ENCODE results near the gene BAHCC1. TPM values are rescaled to one million over a fixed set of nuclear protein-coding genes. Genes with fewer than 3 reads are reported as not detected.

BAHCC1 gene
- total RNA-seq, 2 experiments from 2014 or later, result 0.40 to 0.65 TPM

- DNase-seq (no peak), ATAC-seq (no peak)
- Mint-ChIP-seq H3K9me3 (no peaks in the 10 kb centered on the region), H3K27me3 (peaks cover 24% of the 10 kb centered on the region), H3K4me3 (peak overlapping the region; percentile 55), H3K36me3 (ENCODE audit: low read depth) (no peaks in the 10 kb centered on the region), H3K4me1 (ENCODE audit: low read depth) (peaks cover 24% of the 10 kb centered on the region), H3K27ac (no peak overlapping the region)
- POLR2A ChIA-PET, result interaction anchor here (1.0 to 2.9 kb wide), 2 partner anchors 28 to 36 kb away, joined by 3 to 8 read pairs; no protein-coding TSS in a partner anchor
- CTCF ChIA-PET, result interaction anchor here (3.7 to 4.3 kb wide), 2 partner anchors 27 to 190 kb away, joined by 28 to 47 read pairs; no protein-coding TSS in a partner anchor
- intact Hi-C loops (cut with micrococcal nuclease), result loop anchor here (5.0 to 10.0 kb wide), 2 partner anchors 187 to 230 kb away; partner anchors contain the start of gene SLC38A10
- TF ChIP-seq, protein P1, sequence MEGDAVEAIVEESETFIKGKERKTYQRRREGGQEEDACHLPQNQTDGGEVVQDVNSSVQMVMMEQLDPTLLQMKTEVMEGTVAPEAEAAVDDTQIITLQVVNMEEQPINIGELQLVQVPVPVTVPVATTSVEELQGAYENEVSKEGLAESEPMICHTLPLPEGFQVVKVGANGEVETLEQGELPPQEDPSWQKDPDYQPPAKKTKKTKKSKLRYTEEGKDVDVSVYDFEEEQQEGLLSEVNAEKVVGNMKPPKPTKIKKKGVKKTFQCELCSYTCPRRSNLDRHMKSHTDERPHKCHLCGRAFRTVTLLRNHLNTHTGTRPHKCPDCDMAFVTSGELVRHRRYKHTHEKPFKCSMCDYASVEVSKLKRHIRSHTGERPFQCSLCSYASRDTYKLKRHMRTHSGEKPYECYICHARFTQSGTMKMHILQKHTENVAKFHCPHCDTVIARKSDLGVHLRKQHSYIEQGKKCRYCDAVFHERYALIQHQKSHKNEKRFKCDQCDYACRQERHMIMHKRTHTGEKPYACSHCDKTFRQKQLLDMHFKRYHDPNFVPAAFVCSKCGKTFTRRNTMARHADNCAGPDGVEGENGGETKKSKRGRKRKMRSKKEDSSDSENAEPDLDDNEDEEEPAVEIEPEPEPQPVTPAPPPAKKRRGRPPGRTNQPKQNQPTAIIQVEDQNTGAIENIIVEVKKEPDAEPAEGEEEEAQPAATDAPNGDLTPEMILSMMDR (IDR thresholded peaks at IDR 0.05), result no peak
Measured at GRCh38 chr17:81481815-81482505, 86.7 kb downstream of the BAHCC1 start.

- Mint-ChIP-seq H3K4me1 (ENCODE audit: low read depth) (peaks cover 27% of the 10 kb centered on the region), H3K27ac (no peak overlapping the region), H3K27me3 (peaks cover 24% of the 10 kb centered on the region), H3K36me3 (ENCODE audit: low read depth) (no peaks in the 10 kb centered on the region), H3K9me3 (no peaks in the 10 kb centered on the region), H3K4me3 (no peak overlapping the region)
- POLR2A ChIA-PET, result interaction anchor here (2.9 kb wide), 1 partner anchor 28 kb away, joined by 8 read pairs; no protein-coding TSS in a partner anchor
- TF ChIP-seq, protein P1 (IDR thresholded peaks at IDR 0.05), result no peak
- CTCF ChIA-PET, result interaction anchor here (0.8 to 4.3 kb wide), 5 partner anchors 10 to 191 kb away, joined by 3 to 47 read pairs (median 28); no protein-coding TSS in a partner anchor
- intact Hi-C loops (cut with micrococcal nuclease), result loop anchor here (5.0 to 10.0 kb wide), 2 partner anchors 188 to 230 kb away; partner anchors contain the start of gene SLC38A10
- no peak for ATAC-seq
- no peak for DNase-seq
Measured at GRCh38 chr17:81482673-81483072, 87.4 kb downstream of the BAHCC1 start.

DNA sequence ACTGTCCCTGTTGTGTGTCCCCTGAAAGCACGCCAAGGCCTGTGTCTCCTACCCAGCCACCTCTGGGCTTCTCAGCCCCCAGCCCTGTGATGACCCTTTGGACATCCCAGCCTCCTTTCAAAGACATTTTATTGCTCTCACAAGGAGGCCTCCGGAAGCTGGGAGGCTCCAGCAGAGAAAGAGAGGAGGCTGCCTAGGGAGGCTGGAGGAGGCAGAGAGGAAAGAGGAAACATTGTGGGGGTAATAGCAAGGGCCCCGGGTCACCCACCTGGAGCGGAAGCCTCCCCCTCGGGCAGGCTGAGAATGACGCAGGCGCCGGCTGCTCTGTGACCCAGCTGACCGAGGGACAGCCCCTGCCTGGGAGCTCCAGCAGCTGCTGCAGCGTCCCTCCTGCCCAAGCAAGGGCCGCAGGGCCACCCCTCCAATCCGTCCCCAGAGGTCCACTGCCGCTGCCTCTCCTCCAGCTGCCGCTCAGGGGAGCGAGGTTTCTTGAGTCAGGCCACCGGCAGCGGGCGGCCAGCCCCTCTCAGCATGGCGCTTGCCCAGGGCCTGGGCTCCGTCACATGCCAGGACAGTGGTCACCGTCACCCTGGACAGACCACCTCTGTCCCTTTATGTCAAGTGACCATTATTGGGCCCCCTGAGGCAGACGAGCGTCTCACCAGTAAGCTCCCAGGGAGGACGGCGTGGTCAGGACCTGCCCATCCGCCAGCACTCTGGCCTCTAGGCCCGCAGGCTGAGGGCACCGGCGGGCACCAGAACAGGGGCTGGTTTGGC, 88.0 kb downstream of the BAHCC1 start:
- CTCF ChIA-PET, result interaction anchor here (0.8 to 4.3 kb wide), 11 partner anchors 11 to 244 kb away, joined by 3 to 47 read pairs (median 10); partner anchors contain the start of genes BAHCC1, FAAP100, NDUFAF8 and SLC38A10
- intact Hi-C loops (cut with micrococcal nuclease), result loop anchor here (5.0 to 10.0 kb wide), 2 partner anchors 188 to 231 kb away; partner anchors contain the start of gene SLC38A10
- H3K4me1 Mint-ChIP-seq (ENCODE audit: low read depth), result peaks cover 27% of the 10 kb centered on the region
- TF ChIP-seq, protein P1 (IDR thresholded peaks at IDR 0.05), result no peak
- no peaks in the 10 kb centered on the region for H3K36me3 Mint-ChIP-seq (ENCODE audit: low read depth)
- POLR2A ChIA-PET, result interaction anchor here (2.9 kb wide), 1 partner anchor 27 kb away, joined by 8 read pairs; no protein-coding TSS in a partner anchor
- DNase-seq (peak; percentile 87), ATAC-seq (peak; percentile 49)
- peak overlapping the region; percentile 17 for H3K4me3 Mint-ChIP-seq
- H3K27ac Mint-ChIP-seq, result no peak overlapping the region
- peaks cover 24% of the 10 kb centered on the region for H3K27me3 Mint-ChIP-seq
- no peaks in the 10 kb centered on the region for H3K9me3 Mint-ChIP-seq

GRCh38 chr17:81483862-81484194, 88.6 kb downstream of the BAHCC1 start:
- no peaks in the 10 kb centered on the region for H3K9me3 Mint-ChIP-seq
- ATAC-seq, result no peak

More at GRCh38 chr17:81483862-81484194, 88.6 kb downstream of the BAHCC1 start:
- TF ChIP-seq, protein P1 (IDR thresholded peaks at IDR 0.05), result no peak
- Mint-ChIP-seq H3K4me3 (no peak overlapping the region), H3K27ac (no peak overlapping the region), H3K36me3 (ENCODE audit: low read depth) (no peaks in the 10 kb centered on the region), H3K27me3 (peaks cover 24% of the 10 kb centered on the region), H3K4me1 (ENCODE audit: low read depth) (peaks cover 27% of the 10 kb centered on the region)
- CTCF ChIA-PET, result interaction anchor here (1.2 to 4.3 kb wide), 14 partner anchors 10 to 244 kb away, joined by 3 to 47 read pairs (median 8); partner anchors contain the start of genes BAHCC1, FAAP100, NDUFAF8 and SLC38A10
- POLR2A ChIA-PET, result interaction anchor here (1.0 to 2.9 kb wide), 2 partner anchors 27 to 245 kb away, joined by 4 to 8 read pairs; partner anchors contain the start of genes NDUFAF8 and TEPSIN
- no peak for DNase-seq
- intact Hi-C loops (cut with micrococcal nuclease), result loop anchor here (5.0 to 10.0 kb wide), 2 partner anchors 189 to 232 kb away; partner anchors contain the start of gene SLC38A10
